Thyroid gland (tissue), 4 donors: ENCODE measurements around the gene BTNL9. TPM values are rescaled to one million over a fixed set of nuclear protein-coding genes. Genes with fewer than 3 reads are reported as not detected.

Source experiments
- DNase-seq, 2 donors: peaks; one replicate each; pipeline ENCODE4 v3.0.0-alpha.2; 2019
- H3K27ac ChIP-seq, 3 donors: fragments of 200-600 bp; sonication (generic); 1 replicate in 2 of 3; 2 replicates in 1 of 3; pipeline ENCODE4 v1.5.1; 2016 to 2019; ENCODE audit warnings: mild to moderate bottlenecking in 1 of 3, moderate library complexity in 1 of 3
- H3K27me3 ChIP-seq: fragments of 200-600 bp; sonication (generic); one replicate; pipeline ENCODE4 v1.5.1; 2019
- H3K36me3 ChIP-seq, 2 donors: fragments of 200-600 bp; sonication (generic); one replicate each; pipeline ENCODE4 v1.5.1; 2016 to 2019
- H3K4me1 ChIP-seq, 2 donors: fragments of 200-600 bp; sonication (generic); one replicate each; pipeline ENCODE4 v1.5.1; 2017 to 2019
- H3K4me3 ChIP-seq, 3 donors: fragments of 200-600 bp; sonication (generic); replicated peaks in 1 of 3; 1 replicate in 2 of 3; 2 replicates in 1 of 3; pipeline ENCODE4 v1.5.1; 2016; ENCODE audit warnings: mild to moderate bottlenecking in 1 of 3
- H3K9me3 ChIP-seq: fragments of 200-600 bp; sonication (generic); one replicate; pipeline ENCODE4 v1.5.1; 2017
- POLR2A ChIP-seq, 2 donors: fragments of 450-650 bp; IDR thresholded peaks; one replicate each; pipeline ENCODE4 v1.6.1; 2017; ENCODE audit warnings: antibody characterized with exemption in 2 of 2, mild to moderate bottlenecking in 2 of 2, moderate library complexity in 1 of 2
- WGBS, 2 donors: methylation state at CpG; one replicate each; pipeline ENCODE4 v1.1.5; 2017; 5-methylcytosine and 5-hydroxymethylcytosine counted together
- intact Hi-C: fragments of 100-400 bp; cut with DNase I; formaldehyde crosslinking; loops from one replicate; pipeline ENCODE4 v1.15.1; 2023
- total RNA-seq, 4 donors: library from RNA; depleted of rRNA; stranded (reverse); fragments of >200 nt; gene quantifications; one replicate each; pipeline ENCODE4 v1.2.3, GENCODE V29; 2016
- TF ChIP-seq, protein P1 (sequence below), 6 experiments: fragments of 200-600 bp in 3 of 6; fragments of 450-650 bp in 3 of 6; sonication (generic) in 3 of 6; IDR thresholded peaks; one replicate each; pipeline ENCODE4 v1.5.1; 2016 to 2019; ENCODE audit warnings: antibody characterized with exemption in 6 of 6, mild to moderate bottlenecking in 2 of 6, inconsistent platforms in 1 of 6, moderate library complexity in 1 of 6

BTNL9 gene
- total RNA-seq, 4 donors from 2014 or later = 12.9 to 77.1 (median 34.3) TPM

DNA sequence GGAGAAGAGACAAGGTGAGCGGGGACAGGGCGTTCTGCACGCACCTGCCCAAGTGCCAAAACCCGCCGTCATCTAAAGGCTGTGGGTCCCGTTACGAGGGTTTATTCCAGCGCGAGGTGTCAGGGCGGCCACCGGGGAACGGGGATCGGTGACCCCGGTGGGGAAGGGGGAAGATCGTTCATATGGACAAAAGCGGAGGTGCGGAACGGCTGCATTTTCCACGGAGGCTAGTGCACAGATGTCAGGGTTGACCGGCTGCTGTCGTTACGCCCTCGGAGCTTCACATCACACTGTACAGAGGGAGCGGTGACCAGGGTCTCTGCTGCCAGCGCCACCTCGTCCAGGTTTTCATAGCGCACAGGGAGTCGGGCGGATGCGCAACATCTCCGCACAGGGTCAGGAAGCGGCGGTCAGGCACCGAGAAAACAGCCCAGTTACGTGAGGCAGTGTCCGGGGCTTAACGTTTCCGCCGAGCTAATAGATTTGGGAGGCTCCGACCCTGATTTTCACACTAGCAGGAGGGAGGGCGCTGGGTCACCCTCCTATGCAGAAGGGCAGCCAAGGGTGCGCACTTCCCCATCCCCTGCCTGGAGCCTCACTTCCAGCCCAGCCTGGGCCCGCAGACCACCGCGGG is 13.5 kb downstream of the BTNL9 start:
- Histone ChIP-seq H3K4me1 (peaks cover 9 to 14% of the 10 kb centered on the region in 2 donors), H3K27me3 (no peaks in the 10 kb centered on the region), H3K36me3 (no peaks in the 10 kb centered on the region), H3K27ac (no peak overlapping the region), H3K4me3 (peak overlapping the region; percentile 5 to 40 (median 19)), H3K9me3 (no peaks in the 10 kb centered on the region)
- DNase-seq = peak; percentile 23 to 34
- intact Hi-C loops = no loop called here
- TF ChIP-seq, protein P1, sequence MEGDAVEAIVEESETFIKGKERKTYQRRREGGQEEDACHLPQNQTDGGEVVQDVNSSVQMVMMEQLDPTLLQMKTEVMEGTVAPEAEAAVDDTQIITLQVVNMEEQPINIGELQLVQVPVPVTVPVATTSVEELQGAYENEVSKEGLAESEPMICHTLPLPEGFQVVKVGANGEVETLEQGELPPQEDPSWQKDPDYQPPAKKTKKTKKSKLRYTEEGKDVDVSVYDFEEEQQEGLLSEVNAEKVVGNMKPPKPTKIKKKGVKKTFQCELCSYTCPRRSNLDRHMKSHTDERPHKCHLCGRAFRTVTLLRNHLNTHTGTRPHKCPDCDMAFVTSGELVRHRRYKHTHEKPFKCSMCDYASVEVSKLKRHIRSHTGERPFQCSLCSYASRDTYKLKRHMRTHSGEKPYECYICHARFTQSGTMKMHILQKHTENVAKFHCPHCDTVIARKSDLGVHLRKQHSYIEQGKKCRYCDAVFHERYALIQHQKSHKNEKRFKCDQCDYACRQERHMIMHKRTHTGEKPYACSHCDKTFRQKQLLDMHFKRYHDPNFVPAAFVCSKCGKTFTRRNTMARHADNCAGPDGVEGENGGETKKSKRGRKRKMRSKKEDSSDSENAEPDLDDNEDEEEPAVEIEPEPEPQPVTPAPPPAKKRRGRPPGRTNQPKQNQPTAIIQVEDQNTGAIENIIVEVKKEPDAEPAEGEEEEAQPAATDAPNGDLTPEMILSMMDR (IDR thresholded peaks at IDR 0.05) = no peak
- no peak for TF ChIP-seq POLR2A (IDR thresholded peaks at IDR 0.05)
- 2 to 8% methylated on average over 19 to 26 of the region's 45 CpGs for WGBS, 2 donors

DNA sequence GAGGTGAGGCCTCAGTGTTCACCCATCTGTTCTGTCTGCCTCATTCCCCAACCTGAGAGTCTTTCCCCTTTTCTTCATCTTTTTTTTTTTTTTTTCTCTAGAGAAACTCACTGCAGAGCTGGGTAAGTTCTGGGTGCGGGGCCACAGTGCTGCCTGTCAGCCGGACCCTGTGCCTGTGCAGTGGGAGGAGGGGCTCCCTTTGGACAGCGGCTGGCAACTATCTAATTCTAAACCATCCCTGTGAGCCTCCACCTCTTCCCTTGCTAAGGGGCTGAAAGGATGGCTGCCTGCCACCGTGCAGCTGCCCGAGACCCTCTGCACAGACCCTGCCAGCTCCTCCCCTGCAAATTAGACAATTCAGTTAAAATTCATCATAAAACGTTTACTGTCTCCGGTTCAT is 14.1 kb downstream of the BTNL9 start:
- Histone ChIP-seq H3K27me3 (no peaks in the 10 kb centered on the region), H3K4me3 (peak overlapping the region in 1 of 3 donors; percentile 40), H3K4me1 (peaks cover 9 to 17% of the 10 kb centered on the region in 2 donors), H3K27ac (no peak overlapping the region), H3K36me3 (no peaks in the 10 kb centered on the region), H3K9me3 (no peaks in the 10 kb centered on the region)
- DNase-seq = no peak
- intact Hi-C loops = no loop called here
- TF ChIP-seq POLR2A (IDR thresholded peaks at IDR 0.05) = no peak
- TF ChIP-seq, protein P1 (IDR thresholded peaks at IDR 0.05) = no peak
- 23 to 30% methylated on average over 7 of the region's 7 CpGs for WGBS, 2 donors

DNA sequence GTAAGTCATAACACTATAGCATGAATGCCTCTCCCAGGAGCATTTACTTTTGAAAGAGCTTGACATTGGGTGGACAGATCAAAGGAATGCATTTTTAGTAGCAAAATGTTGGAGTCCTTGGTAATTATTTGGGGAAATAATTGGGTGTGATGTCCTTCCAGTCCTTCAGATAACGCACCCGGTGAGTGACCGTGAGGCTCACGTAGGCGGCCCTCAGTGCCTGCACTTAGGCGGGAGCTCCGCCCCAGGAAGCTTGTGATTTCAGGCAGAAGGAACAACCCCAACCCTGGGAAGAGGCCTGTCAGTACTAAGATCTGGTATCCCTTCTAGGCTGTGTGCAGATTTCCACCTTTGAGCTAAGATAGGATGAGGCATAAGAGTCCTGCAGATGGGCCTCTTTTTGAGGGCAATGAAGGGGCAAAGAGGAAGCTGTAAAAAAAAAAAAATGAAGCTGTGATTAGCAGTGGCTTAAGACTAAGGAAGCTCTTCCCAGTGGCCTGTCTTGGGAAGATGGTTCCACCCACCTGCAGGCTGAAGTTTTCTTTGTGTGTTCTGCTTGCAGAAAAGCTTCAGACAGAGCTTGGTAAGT is 14.9 kb downstream of the BTNL9 start:
- Histone ChIP-seq H3K4me3 (no peak overlapping the region), H3K27ac (no peak overlapping the region), H3K36me3 (no peaks in the 10 kb centered on the region), H3K27me3 (no peaks in the 10 kb centered on the region), H3K9me3 (no peaks in the 10 kb centered on the region), H3K4me1 (peaks cover 9 to 23% of the 10 kb centered on the region in 2 donors)
- TF ChIP-seq, protein P1 (IDR thresholded peaks at IDR 0.05) = no peak
- TF ChIP-seq POLR2A (IDR thresholded peaks at IDR 0.05) = no peak
- DNase-seq = no peak
- intact Hi-C loops = no loop called here
- 50 to 63% methylated on average over 7 of the region's 7 CpGs for WGBS, 2 donors

DNA sequence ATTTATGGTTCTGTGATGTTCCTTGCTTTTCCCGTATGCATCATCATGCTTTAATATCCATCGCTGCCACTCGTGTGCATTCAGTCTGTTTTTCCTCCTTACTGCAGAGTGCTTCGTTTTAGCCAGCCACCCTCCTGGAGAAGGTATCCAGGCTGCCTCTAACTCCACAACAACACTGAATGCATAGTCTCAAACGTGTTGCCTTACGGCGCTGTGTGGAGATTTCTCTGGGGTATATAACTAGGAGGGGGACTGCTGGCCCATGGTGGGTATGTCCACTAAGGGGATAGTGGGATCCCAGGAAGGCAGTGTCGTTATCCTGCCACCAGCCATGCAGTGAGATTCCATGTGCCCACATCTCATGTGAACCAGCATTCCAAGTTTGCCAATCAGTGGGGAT is 16.4 kb downstream of the BTNL9 start:
- Histone ChIP-seq H3K9me3 (no peaks in the 10 kb centered on the region), H3K36me3 (no peaks in the 10 kb centered on the region), H3K4me1 (peaks cover 9 to 23% of the 10 kb centered on the region in 2 donors), H3K27me3 (no peaks in the 10 kb centered on the region), H3K4me3 (no peak overlapping the region), H3K27ac (no peak overlapping the region)
- 84 to 86% methylated on average over 8 of the region's 8 CpGs for WGBS, 2 donors
- intact Hi-C loops = no loop called here
- DNase-seq = no peak
- TF ChIP-seq POLR2A (IDR thresholded peaks at IDR 0.05) = no peak
- TF ChIP-seq, protein P1 (IDR thresholded peaks at IDR 0.05) = no peak

DNA sequence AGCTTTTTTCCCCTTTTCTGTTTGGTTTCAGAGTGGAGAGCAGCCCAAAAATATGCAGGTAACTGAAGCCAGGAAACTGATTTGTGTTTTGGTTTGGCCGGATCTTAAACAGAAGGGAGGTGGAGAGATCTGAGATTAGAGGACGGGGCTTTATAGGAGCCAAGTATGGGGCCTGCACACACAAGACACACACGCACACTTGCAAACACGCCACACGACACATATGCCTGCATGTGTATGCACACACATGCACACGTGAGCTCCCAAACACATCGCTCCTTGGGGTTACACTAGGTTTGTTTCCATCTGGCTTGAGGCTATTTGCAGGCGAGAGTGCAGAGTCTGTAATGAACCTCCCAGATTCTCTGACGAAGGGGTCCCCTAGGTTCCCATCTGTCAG is 18.3 kb downstream of the BTNL9 start:
- Histone ChIP-seq H3K36me3 (no peaks in the 10 kb centered on the region), H3K27me3 (no peaks in the 10 kb centered on the region), H3K9me3 (no peaks in the 10 kb centered on the region), H3K27ac (no peak overlapping the region), H3K4me3 (no peak overlapping the region), H3K4me1 (peaks cover 4 to 17% of the 10 kb centered on the region in 2 donors)
- TF ChIP-seq POLR2A (IDR thresholded peaks at IDR 0.05) = no peak
- TF ChIP-seq, protein P1 (IDR thresholded peaks at IDR 0.05) = no peak
- WGBS, 2 donors = 82 to 90% methylated on average over 9 of the region's 9 CpGs
- no peak for DNase-seq
- intact Hi-C loops = no loop called here
